ENCODE measurements around the gene BFSP1. TPM values are rescaled to one million over a fixed set of nuclear protein-coding genes. Genes with fewer than 3 reads are reported as not detected.

BFSP1 gene
- total and polyA plus RNA-seq, 7 donors = 0.51 to 3.6 (median 1.2) TPM; not detected in 1

GRCh38 chr20:17533396-17533795 is 2.2 kb upstream of the BFSP1 start:
- 18 to 42% methylated on average over 1 of the region's 1 CpG for WGBS, 2 donors
- Histone ChIP-seq H3K27ac (no peak overlapping the region), H3K4me1 (peaks cover 0 to 41% (median 29%) of the 10 kb centered on the region in 4 donors), H3K27me3 (no peaks in the 10 kb centered on the region), H3K4me3 (no peak overlapping the region), H3K36me3 (no peaks in the 10 kb centered on the region), H3K9me3 (no peaks in the 10 kb centered on the region)
- no peak for TF ChIP-seq CTCF (IDR thresholded peaks at IDR 0.05)
- TF ChIP-seq EP300 (IDR thresholded peaks at IDR 0.05) = no peak
- no peak for TF ChIP-seq POLR2A (IDR thresholded peaks at IDR 0.05)
- TF ChIP-seq POLR2AphosphoS5 (IDR thresholded peaks at IDR 0.05) = no peak
- intact Hi-C loops (cut with DNase I) = loop anchor here (5.0 kb wide), 1 partner anchor 434 kb away; the partner anchor contains the start of genes MGME1 and SNX5
- no peak for DNase-seq

GRCh38 chr20:17531665-17532025 is 466 bp upstream of the BFSP1 start:
- Histone ChIP-seq H3K27me3 (no peaks in the 10 kb centered on the region), H3K36me3 (no peaks in the 10 kb centered on the region), H3K27ac (peak overlapping the region; percentile 77 to 92 (median 86)), H3K4me1 (peaks cover 0 to 24% (median 13%) of the 10 kb centered on the region in 4 donors), H3K9me3 (no peaks in the 10 kb centered on the region), H3K4me3 (peak overlapping the region; percentile 37 to 66 (median 62))
- TF ChIP-seq POLR2A (IDR thresholded peaks at IDR 0.05) (no peak), POLR2AphosphoS5 (IDR thresholded peaks at IDR 0.05) (no peak), CTCF (IDR thresholded peaks at IDR 0.05) (no peak), EP300 (IDR thresholded peaks at IDR 0.05) (no peak)
- DNase-seq = no peak
- WGBS, 2 donors = 50 to 68% methylated on average over 5 of the region's 5 CpGs
- intact Hi-C loops (cut with DNase I) = loop anchor here (2.0 to 5.0 kb wide), 3 partner anchors 27 to 436 kb away; partner anchors contain the start of genes MGME1 and SNX5

- TF ChIP-seq POLR2AphosphoS5 (IDR thresholded peaks at IDR 0.05) = no peak
- TF ChIP-seq POLR2A (IDR thresholded peaks at IDR 0.05) = no peak
- no peak for TF ChIP-seq EP300 (IDR thresholded peaks at IDR 0.05)
- no peak for TF ChIP-seq CTCF (IDR thresholded peaks at IDR 0.05)
- Histone ChIP-seq H3K4me3 (peak overlapping the region in 1 of 4 donors; percentile 37), H3K9me3 (no peaks in the 10 kb centered on the region), H3K27me3 (no peaks in the 10 kb centered on the region), H3K27ac (peak overlapping the region in 1 of 4 donors; percentile 92), H3K36me3 (no peaks in the 10 kb centered on the region), H3K4me1 (peaks cover 0 to 24% (median 13%) of the 10 kb centered on the region in 4 donors)
- intact Hi-C loops (cut with DNase I) = loop anchor here (2.0 to 5.0 kb wide), 3 partner anchors 25 to 437 kb away; partner anchors contain the start of genes MGME1 and SNX5
- 77 to 86% methylated on average over 7 of the region's 7 CpGs for WGBS, 2 donors
- no peak for DNase-seq
Measured at GRCh38 chr20:17530153-17530552, 1.0 kb downstream of the BFSP1 start.

GRCh38 chr20:17529586-17529985 is 1.6 kb downstream of the BFSP1 start:
- Histone ChIP-seq H3K4me1 (peaks cover 0 to 24% (median 13%) of the 10 kb centered on the region in 4 donors), H3K36me3 (no peaks in the 10 kb centered on the region), H3K27me3 (no peaks in the 10 kb centered on the region), H3K4me3 (no peak overlapping the region), H3K27ac (no peak overlapping the region), H3K9me3 (no peaks in the 10 kb centered on the region)
- TF ChIP-seq EP300 (IDR thresholded peaks at IDR 0.05) = no peak
- no peak for TF ChIP-seq POLR2AphosphoS5 (IDR thresholded peaks at IDR 0.05)
- TF ChIP-seq POLR2A (IDR thresholded peaks at IDR 0.05) = no peak
- no peak for TF ChIP-seq CTCF (IDR thresholded peaks at IDR 0.05)
- DNase-seq = no peak
- intact Hi-C loops (cut with DNase I) = no loop called here

GRCh38 chr20:17525650-17526049 is 5.5 kb downstream of the BFSP1 start:
- no peaks in the 10 kb centered on the region for H3K36me3 ChIP-seq
- H3K4me1 ChIP-seq = peaks cover 0 to 4% (median 3%) of the 10 kb centered on the region in 4 donors
- no peak overlapping the region for H3K27ac ChIP-seq
- no peak overlapping the region for H3K4me3 ChIP-seq
- no peaks in the 10 kb centered on the region for H3K27me3 ChIP-seq
- intact Hi-C loops (cut with DNase I) = no loop called here
- no peak for DNase-seq
- H3K9me3 ChIP-seq = no peaks in the 10 kb centered on the region
- no peak for TF ChIP-seq EP300 (IDR thresholded peaks at IDR 0.05)
- no peak for TF ChIP-seq POLR2AphosphoS5 (IDR thresholded peaks at IDR 0.05)
- TF ChIP-seq CTCF (IDR thresholded peaks at IDR 0.05) = no peak
- no peak for TF ChIP-seq POLR2A (IDR thresholded peaks at IDR 0.05)

Measured in sigmoid colon (tissue), 7 donors.